SJCRH30 (cell line): ENCODE results near the gene FRAS1. TPM values are rescaled to one million over a fixed set of nuclear protein-coding genes. Genes with fewer than 3 reads are reported as not detected.
A peak's percentile ranks its signal among the peaks of the same experiment; 100 is the strongest.
"Not testable (repeated sequence)": the region's sequence is repeated elsewhere in the genome, so short reads cannot be mapped to it uniquely, and the experiment has no call there.

Experiments
- DNase-seq, 2 experiments: peaks; one replicate each; pipeline ENCODE4 v3.0.0-alpha.2; 2015 to 2020
- H3K27ac ChIP-seq: fragments of 250-450 bp; sonication (Bioruptor Pico); 2 replicates; pipeline ENCODE4 v1.5.1; 2020; ENCODE audit warnings: mild to moderate bottlenecking, moderate library complexity
- H3K27me3 ChIP-seq: fragments of 250-450 bp; sonication (Bioruptor Pico); 2 replicates; pipeline ENCODE4 v1.5.1; 2020; ENCODE audit warnings: mild to moderate bottlenecking, moderate library complexity
- H3K36me3 ChIP-seq: fragments of 250-450 bp; sonication (Bioruptor Pico); 2 replicates; pipeline ENCODE4 v1.5.1; 2020; ENCODE audit warnings: mild to moderate bottlenecking, moderate library complexity
- H3K4me1 ChIP-seq: fragments of 250-450 bp; sonication (Bioruptor Pico); 2 replicates; pipeline ENCODE4 v1.5.1; 2020; ENCODE audit warnings: mild to moderate bottlenecking, moderate library complexity
- H3K4me3 ChIP-seq: fragments of 250-450 bp; sonication (Bioruptor Pico); 2 replicates; pipeline ENCODE4 v1.5.1; 2020; ENCODE audit warnings: mild to moderate bottlenecking, moderate library complexity
- H3K9me3 ChIP-seq: fragments of 250-450 bp; sonication (Bioruptor Pico); replicated peaks from 2 replicates; pipeline ENCODE4 v1.5.1; 2020; ENCODE audit warnings: mild to moderate bottlenecking, moderate library complexity
- total RNA-seq: library from RNA; depleted of rRNA; stranded (reverse); fragments of >200 nt; shearing (Covaris generic); gene quantifications from 2 replicates; pipeline ENCODE4 v1.2.3, GENCODE V29; 2014

Gene FRAS1
- total RNA-seq, 1 experiment from 2014 or later, result 32.8 TPM

GRCh38 chr4:78545275-78546246 is 488.4 kb downstream of the FRAS1 start:
- Histone ChIP-seq H3K9me3 (no peaks in the 10 kb centered on the region; the same call in 1 of the 2 replicates), H3K36me3 (peaks cover 11% of the 10 kb centered on the region), H3K4me3 (no peak overlapping the region), H3K27me3 (no peaks in the 10 kb centered on the region), H3K27ac (no peak overlapping the region), H3K4me1 (no peaks in the 10 kb centered on the region)
- DNase-seq, result no peak

DNA sequence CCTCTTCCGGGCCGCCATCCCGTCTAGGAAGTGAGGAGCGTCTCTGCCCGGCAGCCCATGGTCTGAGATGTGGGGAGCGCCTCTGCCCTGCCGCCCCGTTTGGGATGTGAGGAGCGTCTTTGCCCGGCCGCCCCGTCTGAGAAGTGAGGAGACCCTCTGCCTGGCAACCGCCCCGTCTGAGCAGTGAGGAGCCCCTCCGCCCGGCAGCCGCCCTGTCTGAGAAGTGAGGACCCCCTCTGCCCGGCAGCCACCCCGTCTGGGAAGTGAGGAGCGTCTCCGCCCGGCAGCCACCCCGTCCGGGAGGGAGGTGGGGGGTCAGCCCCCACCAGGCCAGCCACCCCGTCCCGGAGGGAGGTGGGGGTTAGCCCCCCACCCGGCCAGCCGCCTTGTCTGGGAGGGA is 490.8 kb downstream of the FRAS1 start:
- not testable (repeated sequence) for H3K9me3 ChIP-seq, H3K27me3 ChIP-seq, DNase-seq, H3K27ac ChIP-seq, H3K4me3 ChIP-seq, H3K4me1 ChIP-seq, H3K36me3 ChIP-seq

GRCh38 chr4:78548889-78549288 is 491.8 kb downstream of the FRAS1 start:
- H3K27ac ChIP-seq, H3K9me3 ChIP-seq, H3K27me3 ChIP-seq, DNase-seq, H3K36me3 ChIP-seq, H3K4me3 ChIP-seq: not testable (repeated sequence)
- H3K4me1 ChIP-seq, result peaks cover 11% of the 10 kb centered on the region; the same call in 1 of the 2 replicates

DNA sequence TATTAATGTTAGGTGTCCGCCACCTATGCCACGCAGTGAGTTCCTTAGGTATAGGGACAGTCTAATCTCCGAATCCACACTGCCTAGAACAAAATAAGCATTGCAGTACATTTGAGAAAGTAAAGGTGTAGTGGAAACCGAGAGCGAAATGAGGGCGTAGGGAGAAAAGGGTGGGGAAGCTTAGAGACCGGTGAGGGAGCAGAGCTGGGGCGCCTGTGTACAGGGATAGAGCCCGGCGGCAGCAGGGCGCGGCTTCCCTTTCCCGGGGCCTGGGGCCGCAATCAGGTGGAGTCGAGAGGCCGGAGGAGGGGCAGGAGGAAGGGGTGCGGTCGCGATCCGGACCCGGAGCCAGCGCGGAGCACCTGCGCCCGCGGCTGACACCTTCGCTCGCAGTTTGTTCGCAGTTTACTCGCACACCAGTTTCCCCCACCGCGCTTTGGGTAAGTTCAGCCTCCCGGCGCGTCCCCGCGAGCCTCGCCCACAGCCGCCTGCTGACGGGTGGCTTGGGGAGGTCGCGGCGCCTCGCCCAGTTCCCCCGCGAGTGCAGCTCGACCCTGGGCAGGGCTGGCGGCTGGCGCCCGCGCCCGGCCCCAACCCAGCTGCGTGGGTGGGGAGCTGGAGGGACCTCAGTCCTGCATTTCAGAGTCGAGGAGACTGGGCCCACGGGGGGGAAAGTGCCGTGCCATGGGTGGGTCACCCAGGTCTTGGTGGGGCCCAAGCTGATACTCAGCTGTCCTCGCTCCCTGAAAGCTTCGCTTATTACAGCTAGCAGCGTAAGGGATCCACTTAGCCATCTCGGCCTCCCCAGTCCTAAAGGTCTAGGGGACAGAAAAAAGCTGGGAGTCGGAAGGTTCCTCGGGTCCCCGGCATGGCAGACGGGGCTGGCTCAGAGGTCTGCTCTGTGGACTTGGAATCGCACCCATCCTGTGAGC is 494.6 kb downstream of the FRAS1 start, which contains the start of gene ANXA3:
ANXA3 (plus strand) TSS at position 351 of the 932 bp plus-strand sequence. CDS start 2,704 bp downstream, outside the sequence.
- peak; percentile 19 to 43 for DNase-seq
- Histone ChIP-seq H3K27ac (no peak within 1 kb of the TSS), H3K36me3 (no peaks in the 10 kb centered on the region; the same call in 1 of the 2 replicates), H3K27me3 (no peaks in the 10 kb centered on the region), H3K4me3 (peak within 1 kb of the TSS; percentile 58), H3K9me3 (no peaks in the 10 kb centered on the region), H3K4me1 (peaks cover 11% of the 10 kb centered on the region; the same call in 1 of the 2 replicates)

DNA sequence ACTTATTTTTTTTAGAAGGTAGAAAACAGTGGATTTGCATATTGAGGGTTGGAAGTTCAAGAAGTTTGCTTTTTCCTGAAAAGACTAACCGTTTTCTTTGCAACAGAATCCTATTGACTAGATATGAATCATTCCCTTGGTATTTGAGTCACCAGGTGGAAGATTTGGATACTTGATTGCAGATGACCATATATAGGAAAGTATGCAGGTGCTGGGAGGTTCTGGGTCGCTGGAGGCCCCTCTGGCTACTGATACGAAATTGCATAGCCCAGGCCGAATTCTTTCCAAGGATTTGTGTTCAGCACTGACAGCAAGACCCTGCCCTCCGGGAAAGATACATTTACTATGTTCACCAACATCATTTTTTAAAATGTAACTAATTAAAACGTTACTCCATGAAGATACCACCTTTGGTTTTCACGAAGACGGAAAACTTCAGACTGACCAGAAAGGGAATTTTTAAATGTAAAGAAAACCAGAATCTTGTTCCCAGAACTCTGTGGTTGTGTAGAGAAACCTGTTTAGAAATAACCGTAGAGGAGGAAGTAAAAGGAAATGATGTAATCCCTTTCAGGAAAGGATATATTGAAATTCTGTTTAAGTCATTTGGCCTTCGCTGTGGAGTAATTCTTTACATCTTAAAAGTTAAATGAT is 495.4 kb downstream of the FRAS1 start:
- Histone ChIP-seq H3K27ac (no peak overlapping the region), H3K4me3 (peak overlapping the region; percentile 58), H3K27me3 (no peaks in the 10 kb centered on the region), H3K36me3 (no peaks in the 10 kb centered on the region; the same call in 1 of the 2 replicates), H3K9me3 (no peaks in the 10 kb centered on the region), H3K4me1 (peaks cover 11% of the 10 kb centered on the region; the same call in 1 of the 2 replicates)
- peak; percentile 19 to 35 for DNase-seq

DNA sequence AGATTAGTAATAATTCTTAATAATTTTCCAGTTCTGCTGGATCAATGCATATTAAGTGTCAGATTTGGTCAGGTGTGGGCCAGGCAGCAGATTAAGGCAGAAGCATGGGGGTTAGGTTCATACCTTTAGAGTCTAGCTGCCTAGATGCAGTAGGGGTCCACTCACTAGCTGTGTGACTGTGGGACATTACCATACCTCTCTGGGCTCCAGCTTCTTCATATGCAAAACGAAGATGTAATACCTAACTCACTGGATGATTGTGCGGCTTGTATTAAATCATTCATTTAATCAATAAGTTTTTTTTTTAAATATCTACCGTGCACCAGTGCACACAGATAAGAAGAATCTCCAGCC is 495.9 kb downstream of the FRAS1 start:
- H3K9me3 ChIP-seq, result no peaks in the 10 kb centered on the region
- H3K27me3 ChIP-seq, result no peaks in the 10 kb centered on the region

DNA sequence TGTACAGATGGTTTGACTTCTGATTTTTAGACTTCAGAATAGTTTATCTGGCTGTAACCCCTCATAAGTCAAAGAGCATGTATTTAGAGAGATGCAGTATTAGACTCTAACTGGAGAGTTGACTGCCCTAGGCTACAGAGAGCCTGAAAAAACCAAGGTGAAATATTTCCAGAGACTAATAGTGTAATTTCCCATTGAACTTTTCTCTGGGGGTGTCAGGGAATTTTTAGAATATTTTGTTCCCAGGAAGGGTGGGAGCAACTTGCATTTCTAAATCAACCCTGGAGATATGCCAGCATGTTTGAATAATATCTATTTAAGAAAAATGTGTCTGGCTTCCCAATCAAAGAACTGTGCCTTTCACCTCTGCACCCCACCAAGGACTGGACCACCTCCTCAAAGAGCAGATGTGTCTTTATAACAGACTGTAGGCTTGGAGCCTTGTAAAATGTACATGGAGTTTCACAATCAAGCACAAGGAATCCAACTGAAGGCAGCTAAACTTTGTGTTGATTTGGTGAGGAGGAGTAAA is 496.5 kb downstream of the FRAS1 start:
- no peak overlapping the region for H3K4me3 ChIP-seq
- H3K36me3 ChIP-seq, result no peaks in the 10 kb centered on the region; the same call in 1 of the 2 replicates
- H3K27me3 ChIP-seq, result no peaks in the 10 kb centered on the region
- peaks cover 11% of the 10 kb centered on the region; the same call in 1 of the 2 replicates for H3K4me1 ChIP-seq
- no peak overlapping the region for H3K27ac ChIP-seq
- DNase-seq, result no peak
- H3K9me3 ChIP-seq, result 0 out of 2 replicates have a peak, but pooled peaks cover 3% of the 10 kb centered on the region

More for the DNA sequence above, 495.9 kb downstream of the FRAS1 start:
- Histone ChIP-seq H3K4me3 (peak overlapping the region; percentile 58), H3K36me3 (no peaks in the 10 kb centered on the region; the same call in 1 of the 2 replicates), H3K4me1 (peaks cover 11% of the 10 kb centered on the region; the same call in 1 of the 2 replicates), H3K27ac (no peak overlapping the region)
- no peak for DNase-seq

DNA sequence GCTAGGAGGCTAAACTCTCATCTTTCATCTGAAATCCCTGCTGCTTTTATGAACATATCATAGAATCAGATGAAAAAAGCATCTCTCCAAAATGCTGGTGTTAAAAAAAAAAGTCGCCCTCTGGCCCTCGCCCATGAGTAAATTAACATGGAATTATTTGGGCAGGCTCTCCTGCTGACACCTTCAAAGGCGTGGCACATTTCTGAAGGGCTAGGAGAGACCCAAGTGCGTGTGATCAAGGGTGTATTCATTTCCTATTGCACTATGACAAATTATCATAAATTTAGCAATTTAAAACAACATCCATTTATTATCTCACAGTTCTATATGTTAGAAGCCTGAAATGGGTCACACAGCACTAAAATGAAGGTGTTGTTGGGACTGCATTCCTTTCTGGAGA is 499.5 kb downstream of the FRAS1 start:
- Histone ChIP-seq H3K36me3 (no peaks in the 10 kb centered on the region; the same call in 1 of the 2 replicates), H3K27me3 (no peaks in the 10 kb centered on the region), H3K4me3 (no peak overlapping the region)

GRCh38 chr4:78557841-78558240 is 500.7 kb downstream of the FRAS1 start:
- Histone ChIP-seq H3K27me3 (no peaks in the 10 kb centered on the region), H3K36me3 (no peaks in the 10 kb centered on the region; the same call in 1 of the 2 replicates), H3K27ac (no peak overlapping the region), H3K4me1 (peaks cover 16% of the 10 kb centered on the region), H3K4me3 (no peak overlapping the region), H3K9me3 (0 out of 2 replicates have a peak, but pooled peaks cover 4% of the 10 kb centered on the region)
- DNase-seq, result no peak

More for the DNA sequence above, 499.5 kb downstream of the FRAS1 start:
- Histone ChIP-seq H3K9me3 (0 out of 2 replicates have a peak, but pooled peaks cover 4% of the 10 kb centered on the region), H3K27ac (no peak overlapping the region), H3K4me1 (peaks cover 24% of the 10 kb centered on the region)
- no peak for DNase-seq

GRCh38 chr4:78558410-78558809 is 501.3 kb downstream of the FRAS1 start:
- no peak for DNase-seq
- Histone ChIP-seq H3K36me3 (no peaks in the 10 kb centered on the region; the same call in 1 of the 2 replicates), H3K9me3 (0 out of 2 replicates have a peak, but pooled peaks cover 4% of the 10 kb centered on the region), H3K4me1 (peaks cover 13% of the 10 kb centered on the region), H3K27ac (no peak overlapping the region), H3K27me3 (no peaks in the 10 kb centered on the region), H3K4me3 (no peak overlapping the region)

DNA sequence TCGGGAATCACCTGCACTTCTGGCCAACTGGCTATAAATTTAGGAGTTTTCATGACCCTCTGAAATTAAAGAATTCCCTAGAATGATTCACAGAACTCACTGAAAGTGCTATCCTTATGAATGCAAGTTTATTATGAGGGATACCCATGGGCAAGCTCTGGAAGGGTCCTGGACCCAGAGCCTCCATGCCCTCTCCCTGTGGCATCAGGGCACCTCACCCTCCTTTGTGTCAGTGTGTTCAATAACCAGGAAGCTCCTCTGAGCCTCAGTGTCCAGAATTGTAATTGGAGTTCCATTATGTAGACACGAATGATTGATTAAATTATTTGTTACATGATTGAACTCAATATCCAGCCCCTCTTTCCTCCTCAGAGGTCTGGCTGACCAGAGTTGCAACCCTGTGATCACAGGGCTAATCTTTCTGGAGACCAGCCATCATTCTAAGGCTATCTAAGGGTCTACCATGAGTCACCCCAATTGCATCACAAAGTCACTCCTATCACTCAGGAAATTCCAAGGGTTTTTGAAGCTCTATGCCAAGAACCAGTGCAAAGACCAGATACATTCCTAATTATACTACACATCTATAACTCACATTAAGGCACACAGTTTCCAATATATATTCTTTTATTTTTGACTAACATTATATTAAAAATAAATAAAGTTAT is 503.3 kb downstream of the FRAS1 start:
- H3K36me3 ChIP-seq, result no peaks in the 10 kb centered on the region
- H3K4me3 ChIP-seq, result no peak overlapping the region
- H3K27ac ChIP-seq, result no peak overlapping the region
- H3K9me3 ChIP-seq, result 0 out of 2 replicates have a peak, but pooled peaks cover 4% of the 10 kb centered on the region
- H3K4me1 ChIP-seq, result peaks cover 13% of the 10 kb centered on the region
- peak in 1 of 2 experiments; percentile 28 for DNase-seq
- H3K27me3 ChIP-seq, result no peaks in the 10 kb centered on the region

- H3K4me1 ChIP-seq, result peaks cover 13% of the 10 kb centered on the region
- no peaks in the 10 kb centered on the region for H3K27me3 ChIP-seq
- no peak overlapping the region for H3K4me3 ChIP-seq
- 0 out of 2 replicates have a peak, but pooled peaks cover 4% of the 10 kb centered on the region for H3K9me3 ChIP-seq
- no peak for DNase-seq
- H3K27ac ChIP-seq, result no peak overlapping the region
- H3K36me3 ChIP-seq, result no peaks in the 10 kb centered on the region
Observed at GRCh38 chr4:78561677-78562076, 504.6 kb downstream of the FRAS1 start.

DNA sequence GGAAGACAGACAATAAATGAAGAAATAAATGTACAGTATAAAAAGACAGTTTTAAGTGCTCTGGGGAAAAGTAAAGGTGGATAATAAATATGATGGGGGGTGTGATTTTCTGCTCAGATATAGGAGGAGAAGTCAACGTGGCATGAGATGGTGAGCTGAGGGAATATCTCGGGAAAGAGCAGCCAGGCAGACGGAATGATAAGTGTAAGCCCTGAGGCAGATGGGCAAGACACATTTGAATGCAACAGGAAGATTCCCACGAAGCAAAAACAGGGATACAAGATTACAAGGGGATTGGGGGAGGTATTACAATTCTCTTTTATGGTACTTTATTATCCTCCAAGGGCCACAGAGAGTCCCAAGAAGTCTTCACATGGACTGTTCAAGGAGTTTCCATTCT is 505.6 kb downstream of the FRAS1 start:
- Histone ChIP-seq H3K4me3 (no peak overlapping the region), H3K36me3 (no peaks in the 10 kb centered on the region), H3K9me3 (0 out of 2 replicates have a peak, but pooled peaks cover 4% of the 10 kb centered on the region), H3K27me3 (no peaks in the 10 kb centered on the region), H3K27ac (no peak overlapping the region), H3K4me1 (peaks cover 13% of the 10 kb centered on the region)
- no peak for DNase-seq
